HEK293T (cell line): ENCODE data around the gene CFAP100.

ENCODE experiments used
- CTCF ChIA-PET: fragments of 350-600 bp; formaldehyde crosslinking; extraction: SDS; loops from one replicate; lab custom pipeline; 2021; ENCODE audit warnings: antibody characterized with exemption, inconsistent platforms; lab: Yijun Ruan, JAX
- POLR2A ChIA-PET: fragments of 350-600 bp; formaldehyde crosslinking; extraction: SDS; loops from one replicate; lab custom pipeline; 2020; ENCODE audit warnings: antibody characterized with exemption, inconsistent platforms; lab: Yijun Ruan, JAX
- DNase-seq: peaks from one replicate; pipeline ENCODE4 v3.0.0; 2012; ENCODE audit warnings: mixed read lengths; ENCODE audit errors: extremely low spot score
- ARNT ChIP-seq: fragments of 450-650 bp; IDR thresholded peaks from 2 replicates; pipeline ENCODE4 v1.6.1; 2017; ENCODE audit warnings: mild to moderate bottlenecking
- BHLHE40 ChIP-seq: fragments of 450-650 bp; IDR thresholded peaks from 2 replicates; pipeline ENCODE4 v1.6.1; 2016; ENCODE audit warnings: mild to moderate bottlenecking, moderate library complexity, borderline replicate concordance
- CTBP1 ChIP-seq: fragments of 450-650 bp; IDR thresholded peaks from 2 replicates; pipeline ENCODE4 v1.6.1; 2016; ENCODE audit warnings: borderline replicate concordance
- ELF4 ChIP-seq: fragments of 450-650 bp; IDR thresholded peaks from 2 replicates; pipeline ENCODE4 v1.6.1; 2017; ENCODE audit warnings: antibody characterized with exemption
- FOXA1 ChIP-seq: fragments of 450-650 bp; IDR thresholded peaks from 2 replicates; pipeline ENCODE4 v1.6.1; 2016; ENCODE audit warnings: mild to moderate bottlenecking
- FOXK2 ChIP-seq: fragments of 450-650 bp; IDR thresholded peaks from 2 replicates; pipeline ENCODE4 v1.6.1; 2016; ENCODE audit warnings: mild to moderate bottlenecking
- FOXM1 ChIP-seq: fragments of 450-650 bp; IDR thresholded peaks from 2 replicates; pipeline ENCODE4 v1.6.1; 2017; ENCODE audit warnings: mild to moderate bottlenecking, borderline replicate concordance
- HDGF ChIP-seq: fragments of 450-650 bp; IDR thresholded peaks from 2 replicates; pipeline ENCODE4 v1.6.1; 2017; ENCODE audit warnings: antibody characterized with exemption, borderline replicate concordance
- L3MBTL2 ChIP-seq: fragments of 450-650 bp; conservative IDR thresholded peaks from 2 replicates; pipeline ENCODE4 v1.6.1; 2016; ENCODE audit warnings: mild to moderate bottlenecking
- LEF1 ChIP-seq: fragments of 450-650 bp; IDR thresholded peaks from 2 replicates; pipeline ENCODE4 v1.6.1; 2017; ENCODE audit warnings: mild to moderate bottlenecking, borderline replicate concordance
- NFRKB ChIP-seq: fragments of 450-650 bp; IDR thresholded peaks from 2 replicates; pipeline ENCODE4 v1.6.1; 2016; ENCODE audit warnings: mild to moderate bottlenecking, moderate library complexity
- SP1 ChIP-seq: fragments of 450-650 bp; IDR thresholded peaks from 2 replicates; pipeline ENCODE4 v1.6.1; 2017
- SUZ12 ChIP-seq: fragments of 450-650 bp; IDR thresholded peaks from 2 replicates; pipeline ENCODE4 v1.6.1; 2016; ENCODE audit warnings: mild to moderate bottlenecking
- TARDBP ChIP-seq: fragments of 450-650 bp; IDR thresholded peaks from 2 replicates; pipeline ENCODE4 v1.6.1; 2016
- ZNF384 ChIP-seq: fragments of 450-650 bp; IDR thresholded peaks from 2 replicates; pipeline ENCODE4 v1.6.1; 2016
- TF ChIP-seq, protein P1 (sequence below): fragments of 450-650 bp; IDR thresholded peaks from 2 replicates; pipeline ENCODE4 v1.6.1; 2016

The CFAP100 gene

DNA sequence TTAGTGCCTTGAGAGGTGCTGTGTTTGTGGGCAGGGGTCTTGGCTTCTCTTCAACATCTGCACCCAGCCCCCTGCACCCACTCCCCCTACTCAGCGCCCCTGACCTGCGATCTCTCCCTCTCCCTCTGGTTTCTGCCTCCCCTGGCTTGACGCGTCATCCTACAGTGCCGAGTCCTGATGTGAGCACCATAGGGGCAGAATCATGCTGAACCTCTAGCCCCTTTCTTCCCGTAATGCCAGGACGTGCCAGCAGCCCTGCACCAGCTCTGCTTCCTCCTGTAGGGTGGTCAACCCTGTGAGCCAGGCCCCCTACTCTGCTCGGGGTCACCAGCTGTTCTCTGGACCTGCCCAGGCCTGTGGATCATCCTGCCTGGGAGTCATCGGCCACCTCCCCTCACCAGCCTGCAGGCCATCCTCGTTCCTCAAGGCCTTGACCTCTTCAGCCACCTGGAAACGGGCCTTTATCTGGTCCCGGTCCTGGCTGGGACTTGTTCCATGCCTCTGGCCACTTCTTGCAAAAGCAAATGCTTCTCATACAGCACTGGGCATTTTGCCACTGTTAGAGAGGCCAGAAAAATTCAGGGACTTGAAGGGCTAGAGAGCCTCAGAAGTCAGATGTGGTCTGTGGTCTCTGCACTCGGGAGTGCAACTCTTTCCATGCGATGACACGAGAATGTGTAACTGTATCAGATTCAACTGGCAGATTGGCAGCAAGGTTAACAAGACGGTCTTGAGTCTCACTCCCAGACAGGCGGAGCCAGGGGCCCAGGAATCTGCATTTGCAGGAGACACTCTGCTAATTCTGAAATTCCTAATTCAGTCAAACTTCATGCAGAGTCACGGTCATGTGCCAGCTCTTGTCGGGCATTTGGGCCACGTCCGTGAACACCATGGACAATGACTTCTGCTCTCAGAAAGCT lies 20.8 kb upstream of the CFAP100 start:
- TF ChIP-seq CTBP1 = no peak
- POLR2A ChIA-PET = no interaction called here
- DNase-seq = no peak
- CTCF ChIA-PET = no interaction called here

DNA sequence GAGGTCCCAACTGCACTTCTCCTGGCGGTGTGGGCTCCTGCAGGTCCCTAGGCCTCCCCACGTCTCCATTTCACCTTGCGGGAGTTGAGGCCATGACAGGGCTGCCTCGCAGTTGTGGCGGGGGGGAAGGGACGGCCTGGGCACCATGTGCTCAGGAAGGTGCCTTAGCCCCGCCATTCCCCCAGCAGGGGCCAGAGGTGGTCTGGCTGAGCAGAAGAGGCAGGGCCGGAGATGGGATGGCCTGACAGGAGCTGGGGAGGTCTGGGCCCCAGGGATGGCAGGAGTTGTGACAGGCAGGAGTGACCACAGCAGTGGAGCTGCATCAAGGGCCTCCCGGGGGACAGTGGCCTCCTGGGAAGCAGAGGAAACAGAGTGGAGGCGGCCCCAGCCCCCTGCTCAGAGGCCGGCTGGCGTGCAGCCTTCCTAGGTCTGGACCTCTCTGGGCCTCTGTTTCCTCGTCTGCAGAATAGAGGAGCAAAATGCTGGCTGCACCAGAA lies 18.8 kb upstream of the CFAP100 start:
- CTCF ChIA-PET = no interaction called here
- TF ChIP-seq LEF1 = no peak
- no peak for TF ChIP-seq HDGF
- TF ChIP-seq FOXA1 = no peak
- no peak for TF ChIP-seq SP1
- TF ChIP-seq ARNT = no peak
- TF ChIP-seq SUZ12 = no peak
- no peak for TF ChIP-seq CTBP1
- no peak for TF ChIP-seq L3MBTL2
- no peak for TF ChIP-seq FOXK2
- no peak for TF ChIP-seq ZNF384
- POLR2A ChIA-PET = no interaction called here
- DNase-seq = no peak

DNA sequence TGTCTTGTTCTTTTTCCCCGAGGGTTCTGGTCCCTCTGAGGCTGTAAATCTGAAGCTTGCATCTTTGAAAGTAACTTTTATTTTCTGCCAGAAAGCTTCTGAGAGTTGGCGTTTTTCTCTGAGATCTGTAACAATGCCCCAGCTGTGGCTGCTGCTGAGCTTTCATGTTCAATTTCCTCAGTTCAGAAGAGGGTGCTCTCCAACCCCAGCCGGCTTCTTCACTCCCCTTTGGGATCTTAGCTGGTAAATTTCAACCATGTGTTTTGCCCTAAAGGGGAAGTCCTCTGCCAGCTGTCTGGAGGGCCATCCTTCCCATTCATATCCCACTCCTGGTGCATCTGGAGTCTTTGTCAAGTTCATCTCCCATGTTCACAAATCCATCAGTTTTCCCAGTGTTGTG lies 18.3 kb upstream of the CFAP100 start:
- TF ChIP-seq ZNF384 (no peak), FOXM1 (no peak), FOXA1 (no peak), NFRKB (no peak), L3MBTL2 (no peak), ARNT (no peak), SUZ12 (no peak), FOXK2 (no peak), CTBP1 (no peak), LEF1 (no peak), TARDBP (no peak)
- TF ChIP-seq, protein P1, sequence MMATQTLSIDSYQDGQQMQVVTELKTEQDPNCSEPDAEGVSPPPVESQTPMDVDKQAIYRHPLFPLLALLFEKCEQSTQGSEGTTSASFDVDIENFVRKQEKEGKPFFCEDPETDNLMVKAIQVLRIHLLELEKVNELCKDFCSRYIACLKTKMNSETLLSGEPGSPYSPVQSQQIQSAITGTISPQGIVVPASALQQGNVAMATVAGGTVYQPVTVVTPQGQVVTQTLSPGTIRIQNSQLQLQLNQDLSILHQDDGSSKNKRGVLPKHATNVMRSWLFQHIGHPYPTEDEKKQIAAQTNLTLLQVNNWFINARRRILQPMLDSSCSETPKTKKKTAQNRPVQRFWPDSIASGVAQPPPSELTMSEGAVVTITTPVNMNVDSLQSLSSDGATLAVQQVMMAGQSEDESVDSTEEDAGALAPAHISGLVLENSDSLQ = no peak
- CTCF ChIA-PET = no interaction called here
- POLR2A ChIA-PET = no interaction called here
- DNase-seq = no peak

DNA sequence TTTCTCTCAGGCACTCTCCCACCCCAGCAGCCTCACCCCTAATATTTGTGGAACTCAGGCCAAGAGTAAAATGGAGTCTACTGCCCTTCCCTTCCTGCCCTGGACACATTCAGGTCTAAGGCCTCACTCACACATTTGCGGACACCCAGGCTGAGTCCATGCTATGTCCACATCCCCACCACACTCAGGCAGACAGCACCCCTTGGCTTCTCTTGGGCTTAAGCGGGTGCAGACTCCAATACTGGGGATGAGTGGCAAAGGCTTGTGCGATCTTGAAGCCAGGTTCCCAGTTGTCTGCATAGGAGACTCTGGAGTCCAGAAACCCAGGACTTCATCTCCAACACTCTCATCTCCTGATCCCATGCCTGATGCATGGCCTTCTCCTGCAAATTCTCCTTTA lies 17.5 kb upstream of the CFAP100 start:
- DNase-seq = no peak
- CTCF ChIA-PET = no interaction called here
- POLR2A ChIA-PET = no interaction called here
- TF ChIP-seq L3MBTL2 (no peak), NFRKB (no peak), FOXK2 (no peak), ARNT (no peak), LEF1 (no peak), ELF4 (no peak)
- TF ChIP-seq, protein P1 = no peak

DNA sequence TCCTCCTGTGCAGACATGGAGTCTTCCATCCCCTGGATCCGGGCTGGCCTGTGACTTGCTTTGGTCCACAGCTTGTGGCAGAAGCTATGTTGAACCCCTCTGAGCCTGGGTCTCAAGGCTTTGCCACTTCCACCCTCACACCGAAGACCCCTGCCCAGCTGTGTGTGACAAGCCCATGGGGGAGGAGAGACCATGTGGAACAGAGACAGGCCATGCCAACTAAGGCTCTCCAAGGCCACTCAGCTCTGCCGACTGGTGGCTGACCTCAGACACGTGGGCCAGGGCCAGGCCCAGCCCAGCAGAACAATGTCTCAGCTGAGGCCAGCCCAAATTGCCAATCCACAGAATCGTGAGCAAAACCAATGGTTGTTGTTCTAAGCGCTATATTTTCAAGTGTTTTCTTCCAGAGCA lies 16.4 kb upstream of the CFAP100 start:
- DNase-seq = no peak
- TF ChIP-seq ARNT = no peak
- no peak for TF ChIP-seq HDGF
- no peak for TF ChIP-seq NFRKB
- TF ChIP-seq CTBP1 = no peak
- no peak for TF ChIP-seq SP1
- TF ChIP-seq FOXA1 = no peak
- no peak for TF ChIP-seq SUZ12
- TF ChIP-seq FOXK2 = no peak
- TF ChIP-seq ZNF384 = no peak
- TF ChIP-seq BHLHE40 = no peak
- no peak for TF ChIP-seq FOXM1
- TF ChIP-seq ELF4 = no peak
- no peak for TF ChIP-seq LEF1
- TF ChIP-seq, protein P1 = no peak
- TF ChIP-seq L3MBTL2 = no peak
- TF ChIP-seq TARDBP = no peak
- CTCF ChIA-PET = no interaction called here
- POLR2A ChIA-PET = no interaction called here

DNA sequence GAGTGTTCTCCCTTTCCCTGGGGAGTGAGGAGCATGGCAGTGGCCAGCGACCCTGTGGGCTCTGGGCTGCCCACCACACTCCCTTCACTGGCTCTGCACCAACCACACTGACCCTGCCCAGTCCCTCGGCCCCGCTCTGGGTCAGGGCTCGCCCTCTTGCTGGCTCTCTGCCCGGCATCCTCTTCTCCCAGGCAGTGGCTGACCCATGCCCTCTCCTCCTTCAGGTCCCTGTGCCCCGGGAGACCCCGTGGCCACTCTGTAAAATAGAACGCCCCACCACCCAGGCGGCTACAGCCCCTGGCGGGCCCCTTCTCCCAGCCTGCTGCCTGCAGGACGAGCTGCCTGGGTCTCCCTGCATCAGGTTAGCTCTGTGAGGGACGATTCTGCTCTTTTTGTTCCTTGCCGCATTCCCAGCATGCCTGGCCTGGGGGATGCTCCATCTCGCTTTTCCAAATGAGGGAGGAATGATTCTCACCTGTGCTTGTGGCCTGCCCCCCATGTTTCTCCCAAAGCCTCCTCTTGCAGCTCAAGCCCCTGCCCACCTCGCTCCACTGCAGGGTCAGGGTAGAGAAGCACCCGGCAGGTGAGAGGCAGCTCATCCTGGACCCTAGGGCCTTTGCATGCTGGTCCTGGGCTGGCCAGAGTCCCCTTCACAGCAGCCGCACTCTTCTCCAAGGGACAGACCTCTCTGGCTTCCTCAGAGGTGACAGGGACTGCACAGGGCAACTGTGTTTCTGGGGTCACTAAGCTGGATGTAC lies 14.5 kb upstream of the CFAP100 start:
- POLR2A ChIA-PET = interaction anchor here (0.9 kb wide), 1 partner anchor 9 kb away, joined by 3 read pairs; no protein-coding TSS in a partner anchor
- TF ChIP-seq LEF1 (no peak), CTBP1 (no peak), ELF4 (no peak), TARDBP (no peak), SUZ12 (no peak), SP1 (no peak), ZNF384 (no peak), FOXK2 (no peak), NFRKB (no peak), BHLHE40 (no peak), FOXM1 (no peak), ARNT (no peak), HDGF (no peak), FOXA1 (no peak), L3MBTL2 (no peak)
- TF ChIP-seq, protein P1 = no peak
- CTCF ChIA-PET = no interaction called here
- no peak for DNase-seq
